MM.1S (cell line): Measurements from ENCODE around the gene FOXK1.

Experiments
- EZH2 ChIP-seq: fragments of 300-600 bp; sonication (generic); optimal IDR thresholded peaks from 2 replicates; pipeline ENCODE3; 2017; ENCODE audit warnings: low read depth, mild to moderate bottlenecking, antibody characterized with exemption, low read length, mixed read lengths
- EZH2phosphoT487 ChIP-seq: fragments of 300-600 bp; sonication (generic); IDR thresholded peaks from 2 replicates; pipeline ENCODE4 v1.6.1; 2018; ENCODE audit warnings: antibody characterized with exemption, low read length

DNA sequence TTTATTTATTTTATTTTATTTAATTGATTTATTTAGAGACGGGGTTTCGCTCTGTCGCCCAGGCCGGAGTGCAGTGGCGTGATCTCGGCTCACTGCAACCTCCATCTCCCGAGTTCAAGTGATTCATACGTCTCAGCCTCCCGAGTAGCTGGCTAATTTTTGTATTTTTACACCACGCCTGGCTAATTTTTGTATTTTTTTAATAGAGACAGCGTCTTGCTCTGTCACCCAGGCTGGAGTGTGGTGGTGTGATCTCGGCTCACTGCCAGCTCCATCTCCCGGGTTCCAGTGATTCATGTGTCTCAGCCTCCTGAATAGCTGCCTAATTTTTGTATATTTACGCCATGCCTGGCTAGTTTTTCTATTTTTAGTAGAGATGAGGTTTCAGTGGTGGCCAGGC, 127.6 kb downstream of the FOXK1 start:
- TF ChIP-seq EZH2 (no peak), EZH2phosphoT487 (no peak)
